GM12878 (cell line): ENCODE data around the gene HNRNPA1. TPM values are rescaled to one million over a fixed set of nuclear protein-coding genes. Genes with fewer than 3 reads are reported as not detected.
"Not testable (repeated sequence)": the region's sequence is repeated elsewhere in the genome, so short reads cannot be mapped to it uniquely, and the experiment has no call there.

ENCODE experiments used
- ATAC-seq: fragments of 200-7000 bp; cut with Tn5 transposase; 3 replicates; pipeline ENCODE4 v1.9.1; 2020; ENCODE audit warnings: mild to moderate bottlenecking, moderate library complexity
- BruUV-seq: library from RNA; stranded (reverse); fragments of 400-500 nt; replicated peaks from 2 replicates; lab custom pipeline; 2021; lab: Mats Ljungman, UMichigan
- CTCF ChIA-PET: fragments of 300-600 bp; sonication (Branson Sonifier 250); formaldehyde crosslinking; extraction: SDS; loops from one replicate; lab custom pipeline; 2021; ENCODE audit warnings: inconsistent platforms; lab: Yijun Ruan, JAX
- POLR2A ChIA-PET: fragments of 350-600 bp; formaldehyde crosslinking; extraction: SDS; loops from one replicate; lab custom pipeline; 2021; ENCODE audit warnings: inconsistent platforms; lab: Charles Lee
- RAD21 ChIA-PET: fragments of 300-600 bp; sonication (Branson Sonifier 250); formaldehyde crosslinking; loops from one replicate; lab custom pipeline; 2023; ENCODE audit warnings: antibody characterized with exemption; ENCODE audit not compliant: unreplicated experiment; lab: Charles Lee
- SMC1A ChIA-PET: fragments of 300-600 bp; sonication (Branson Sonifier 250); formaldehyde crosslinking; loops from one replicate; lab custom pipeline; 2023; ENCODE audit not compliant: unreplicated experiment, uncharacterized antibody; lab: Charles Lee
- DNase-seq: peaks from one replicate; pipeline ENCODE4 v3.0.0-alpha.2; 2011; ENCODE audit warnings: low read depth, low spot score
- FAIRE-seq: peaks from 3 replicates; lab custom pipeline; 2011; peaks lifted over from hg19 to GRCh38; lab: Jason Lieb, UNC
- H2AFZ ChIP-seq: 2 replicates; pipeline ENCODE4 v1.6.0; 2011; ENCODE audit warnings: low read depth, low read length, control low read depth; ENCODE audit not compliant: control insufficient read depth
- H3K27ac ChIP-seq: 2 replicates; pipeline ENCODE4 v1.5.1; 2011; ENCODE audit warnings: control low read depth; ENCODE audit not compliant: control insufficient read depth, insufficient read depth
- H3K27me3 ChIP-seq, 2 experiments: replicated peaks in 1 of 2; 2 replicates each; pipeline versions ENCODE4 v1.6.0 to v1.6.1; 2011; ENCODE audit warnings: low read length in 1 of 2; ENCODE audit not compliant: control insufficient read depth in 2 of 2, insufficient read depth in 2 of 2
- H3K36me3 ChIP-seq, 2 experiments: 2 replicates each; pipeline ENCODE4 v1.5.1; 2011; ENCODE audit warnings: low read length in 1 of 2; ENCODE audit not compliant: control insufficient read depth in 2 of 2, insufficient read depth in 2 of 2
- H3K4me1 ChIP-seq: 2 replicates; pipeline ENCODE4 v1.6.1; 2011; ENCODE audit warnings: mild to moderate bottlenecking, low read length, moderate library complexity, mixed read lengths; ENCODE audit not compliant: control insufficient read depth, insufficient read depth
- H3K4me2 ChIP-seq: 2 replicates; pipeline ENCODE4 v1.6.0; 2011; ENCODE audit warnings: control low read depth; ENCODE audit not compliant: control insufficient read depth, insufficient read depth
- H3K4me3 ChIP-seq: fragments of 200-600 bp; sonication (generic); 2 replicates; pipeline ENCODE4 v1.5.1; 2016
- H3K79me2 ChIP-seq: 2 replicates; pipeline ENCODE4 v1.6.0; 2011; ENCODE audit warnings: low read length; ENCODE audit not compliant: control insufficient read depth, insufficient read depth
- H3K9ac ChIP-seq: 2 replicates; pipeline ENCODE4 v1.8.0; 2011; ENCODE audit warnings: low read length, control low read depth, mixed read lengths; ENCODE audit not compliant: control insufficient read depth, insufficient read depth
- H3K9me3 ChIP-seq: replicated peaks from 3 replicates; pipeline ENCODE4 v1.5.1; 2011; ENCODE audit warnings: mild to moderate bottlenecking, low read length; ENCODE audit not compliant: control insufficient read depth, insufficient read depth
- H4K20me1 ChIP-seq: 2 replicates; pipeline ENCODE4 v1.6.0; 2011; ENCODE audit not compliant: control insufficient read depth, insufficient read depth
- WGBS: methylation state at CpG from one replicate; pipeline ENCODE4 v1.1.6; 2016; ENCODE audit warnings: low lambda C conversion rate; ENCODE audit not compliant: insufficient replicate concordance, insufficient coverage; ENCODE audit errors: missing lambda C conversion rate; 5-methylcytosine and 5-hydroxymethylcytosine counted together
- in situ Hi-C: fragments of 300-500 bp; cut with MboI; formaldehyde crosslinking; loops from 9 replicates; pipeline ENCODE4 v1.14.3; 2018; ENCODE audit warnings: mixed read lengths
- intact Hi-C: fragments of 100-400 bp; cut with micrococcal nuclease; formaldehyde crosslinking; loops from one replicate; pipeline ENCODE4 v1.14.2; 2022; ENCODE audit not compliant: unreplicated experiment
- polyA plus RNA-seq, 11 experiments: library from polyadenylated mRNA; depleted of rRNA in 4 of 11; unstranded in 6 of 11; stranded (reverse) in 5 of 11; fragments of >200 nt; fragmentation: Nextera tagmentation in 4 of 11; fragmentation: Illumina TruSeq in 1 of 11; extraction: Ambion mirVana in 4 of 11; extraction: Trizol in 1 of 11; gene quantifications; 1 replicate in 1 of 11; 2 replicates in 10 of 11; pipeline versions ENCODE4 v1.2.1 to v1.2.3, GENCODE V29; 2011 to 2016; ENCODE audit warnings: inconsistent platforms in 2 of 11, missing spikeins in 2 of 11, low read depth in 1 of 11
- total RNA-seq, 4 experiments: library from RNA; depleted of rRNA in 3 of 4; stranded (reverse); fragments of >200 nt in 3 of 4; fragmentation: Illumina TruSeq in 1 of 4; extraction: Trizol in 1 of 4; gene quantifications; 2 replicates each; pipeline versions ENCODE4 v1.2.1 to v1.2.3, GENCODE V29; 2013 to 2021
- TF ChIP-seq, protein P1 (sequence below): fragments of 450-650 bp; IDR thresholded peaks from 2 replicates; pipeline ENCODE4 v1.6.1; 2016; ENCODE audit warnings: mild to moderate bottlenecking

The HNRNPA1 gene
- total and polyA plus RNA-seq, 10 of the 15 experiments (the other 5 are each of a cell fraction or from before 2014, with no cell fraction given): 630 to 2,342 (median 1,407) TPM

DNA sequence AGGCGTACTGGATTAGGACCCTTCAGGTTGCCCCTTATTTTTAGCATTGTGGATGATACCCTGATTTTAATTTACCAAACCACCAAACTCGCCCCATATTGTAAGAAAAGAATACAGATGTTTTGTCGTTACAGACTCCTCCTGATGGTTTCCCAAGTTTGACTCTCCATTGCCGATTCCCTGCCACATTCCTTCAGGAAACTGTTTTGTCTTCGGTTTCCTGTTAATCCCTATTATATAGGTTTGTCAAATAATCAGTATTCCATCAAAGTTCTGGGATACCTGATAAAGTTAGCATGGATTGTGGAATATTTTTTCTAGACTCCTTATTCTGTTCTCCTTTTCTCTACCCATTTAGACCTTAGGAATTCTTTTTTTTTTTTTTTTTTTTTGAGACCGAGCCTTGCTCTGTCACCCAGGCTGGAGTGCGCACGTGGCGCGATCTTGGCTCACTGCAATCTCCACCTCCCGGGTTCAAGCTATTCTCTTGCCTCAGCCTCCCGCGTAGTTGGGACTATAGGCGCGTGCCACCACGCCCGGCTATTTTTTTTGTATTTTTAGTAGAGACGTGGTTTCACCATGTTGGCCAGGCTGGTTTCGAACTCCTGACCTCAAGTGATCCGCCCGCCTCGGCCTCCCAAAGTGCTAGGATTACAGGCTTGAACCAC lies 45.0 kb downstream of the HNRNPA1 start:
- DNase-seq, ATAC-seq, in situ Hi-C loops, H3K9me3 ChIP-seq, H4K20me1 ChIP-seq, H3K36me3 ChIP-seq, H3K4me1 ChIP-seq, H3K27me3 ChIP-seq, FAIRE-seq: not testable (repeated sequence)
- ChIA-PET POLR2A (interaction anchor here (0.6 to 2.3 kb wide), 26 partner anchors 8 to 1649 kb away, joined by 3 to 31 read pairs (median 4); partner anchors contain the start of genes HNRNPA1 and RAB5B), SMC1A (interaction anchor here (0.7 to 1.9 kb wide), 20 partner anchors 8 to 302 kb away, joined by 3 to 11 read pairs (median 4); partner anchors contain the start of gene HNRNPA1), CTCF (interaction anchor here (0.6 to 5.1 kb wide), 40 partner anchors 10 to 904 kb away, joined by 3 to 80 read pairs (median 6); partner anchors contain the start of genes CBX5, HNRNPA1, NCKAP1L and ZNF385A), RAD21 (interaction anchor here (0.6 to 1.9 kb wide), 35 partner anchors 9 to 172 kb away, joined by 3 to 24 read pairs (median 4); partner anchors contain the start of genes CBX5, HNRNPA1, NCKAP1L and ZNF385A)
- H3K79me2 ChIP-seq: peaks cover 15% of the 10 kb centered on the region
- H3K4me2 ChIP-seq: peak overlapping the region; percentile 36
- WGBS: 59% methylated on average over 17 of the region's 22 CpGs
- H3K9ac ChIP-seq: peak overlapping the region; percentile 90
- peak overlapping the region; percentile 85 for H2AFZ ChIP-seq
- TF ChIP-seq, protein P1, sequence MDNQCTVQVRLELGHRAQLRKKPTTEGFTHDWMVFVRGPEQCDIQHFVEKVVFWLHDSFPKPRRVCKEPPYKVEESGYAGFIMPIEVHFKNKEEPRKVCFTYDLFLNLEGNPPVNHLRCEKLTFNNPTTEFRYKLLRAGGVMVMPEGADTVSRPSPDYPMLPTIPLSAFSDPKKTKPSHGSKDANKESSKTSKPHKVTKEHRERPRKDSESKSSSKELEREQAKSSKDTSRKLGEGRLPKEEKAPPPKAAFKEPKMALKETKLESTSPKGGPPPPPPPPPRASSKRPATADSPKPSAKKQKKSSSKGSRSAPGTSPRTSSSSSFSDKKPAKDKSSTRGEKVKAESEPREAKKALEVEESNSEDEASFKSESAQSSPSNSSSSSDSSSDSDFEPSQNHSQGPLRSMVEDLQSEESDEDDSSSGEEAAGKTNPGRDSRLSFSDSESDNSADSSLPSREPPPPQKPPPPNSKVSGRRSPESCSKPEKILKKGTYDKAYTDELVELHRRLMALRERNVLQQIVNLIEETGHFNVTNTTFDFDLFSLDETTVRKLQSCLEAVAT: peak; percentile 70
- intact Hi-C loops: loop anchor here (2.0 kb wide), 1 partner anchor 33 kb away; no protein-coding TSS in a partner anchor
- H3K4me3 ChIP-seq: peak overlapping the region; percentile 98
- peak overlapping the region; percentile 84 for H3K27ac ChIP-seq
- TSS peak; percentile 91 for BruUV-seq
